Right lobe of liver (tissue), 4 donors: ENCODE measurements around the gene FRMD4A.

Source experiments
- POLR2A ChIP-seq: fragments of 450-650 bp; IDR thresholded peaks from one replicate; pipeline ENCODE4 v1.6.1; 2017; ENCODE audit warnings: antibody characterized with exemption, mild to moderate bottlenecking
- TF ChIP-seq, protein P1 (sequence below), 4 donors: fragments of 200-600 bp in 3 of 4; fragments of 450-650 bp in 1 of 4; IDR thresholded peaks; one replicate each; pipeline versions ENCODE4 v1.5.1 to v1.8.0; 2016 to 2022; ENCODE audit warnings: antibody characterized with exemption in 4 of 4, mild to moderate bottlenecking in 2 of 4
- donor health status: DM: no; HTN: no; CAD: no.
- donor health status: DM: no; HTN: no; CAD: no.
- donor health status: DM: no; HTN: yes; CAD: no.

DNA sequence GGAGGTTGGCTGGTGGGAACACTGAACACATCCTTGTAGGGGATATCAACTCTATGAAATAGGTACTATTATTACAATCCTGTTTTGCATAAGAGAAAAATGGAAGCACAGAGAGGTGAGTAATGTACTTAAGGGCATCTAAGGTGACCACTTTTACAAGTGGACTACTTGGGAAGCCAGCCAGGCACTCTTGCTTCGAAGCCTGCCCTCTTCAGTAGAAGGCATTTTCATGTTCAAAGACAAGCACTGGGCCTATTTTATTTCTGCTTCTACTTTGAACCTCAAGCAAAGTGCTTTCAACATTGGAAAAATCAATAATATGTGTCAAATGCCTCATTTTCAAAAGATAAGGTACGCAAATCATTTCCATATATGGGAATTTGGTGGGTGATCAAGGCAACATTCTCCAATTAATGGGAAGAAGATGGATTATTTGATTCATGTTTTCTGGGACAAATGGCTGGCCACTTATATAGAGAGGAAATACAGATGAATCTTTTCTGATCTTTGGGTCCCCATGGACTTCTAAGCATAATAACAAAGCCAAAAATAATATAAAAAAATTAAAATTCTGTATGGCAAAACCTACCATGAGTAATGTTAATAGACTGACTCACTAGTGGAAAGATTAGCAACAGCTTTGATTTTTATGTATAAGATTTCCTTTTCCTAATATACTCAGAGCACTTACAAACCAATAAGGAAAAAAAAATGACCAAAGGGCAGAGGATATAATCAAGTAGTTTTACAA, 270.2 kb downstream of the FRMD4A start:
- TF ChIP-seq, protein P1, sequence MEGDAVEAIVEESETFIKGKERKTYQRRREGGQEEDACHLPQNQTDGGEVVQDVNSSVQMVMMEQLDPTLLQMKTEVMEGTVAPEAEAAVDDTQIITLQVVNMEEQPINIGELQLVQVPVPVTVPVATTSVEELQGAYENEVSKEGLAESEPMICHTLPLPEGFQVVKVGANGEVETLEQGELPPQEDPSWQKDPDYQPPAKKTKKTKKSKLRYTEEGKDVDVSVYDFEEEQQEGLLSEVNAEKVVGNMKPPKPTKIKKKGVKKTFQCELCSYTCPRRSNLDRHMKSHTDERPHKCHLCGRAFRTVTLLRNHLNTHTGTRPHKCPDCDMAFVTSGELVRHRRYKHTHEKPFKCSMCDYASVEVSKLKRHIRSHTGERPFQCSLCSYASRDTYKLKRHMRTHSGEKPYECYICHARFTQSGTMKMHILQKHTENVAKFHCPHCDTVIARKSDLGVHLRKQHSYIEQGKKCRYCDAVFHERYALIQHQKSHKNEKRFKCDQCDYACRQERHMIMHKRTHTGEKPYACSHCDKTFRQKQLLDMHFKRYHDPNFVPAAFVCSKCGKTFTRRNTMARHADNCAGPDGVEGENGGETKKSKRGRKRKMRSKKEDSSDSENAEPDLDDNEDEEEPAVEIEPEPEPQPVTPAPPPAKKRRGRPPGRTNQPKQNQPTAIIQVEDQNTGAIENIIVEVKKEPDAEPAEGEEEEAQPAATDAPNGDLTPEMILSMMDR (IDR thresholded peaks at IDR 0.05) = no peak
- no peak for TF ChIP-seq POLR2A
